T-helper 1 cell treated with Interleukin-12 subunit alpha and Interleukin-12 subunit beta and Interleukin-4 antibody, amounts not matched to agents 30 ng/mL and 1 ng/mL, for 36 hours (primary cell): ENCODE data around the gene OR1J1. TPM values are rescaled to one million over a fixed set of nuclear protein-coding genes. Genes with fewer than 3 reads are reported as not detected.

Source experiments
- intact Hi-C: fragments of 100-400 bp; cut with micrococcal nuclease; formaldehyde crosslinking; loops from one replicate; pipeline ENCODE4 v1.15.1; 2024
- total RNA-seq: library from RNA; stranded (reverse); gene quantifications from 2 replicates; pipeline ENCODE4 v1.2.3, GENCODE V29; 2022

Gene OR1J1
- total RNA-seq, 1 donor from 2014 or later: not detected

DNA sequence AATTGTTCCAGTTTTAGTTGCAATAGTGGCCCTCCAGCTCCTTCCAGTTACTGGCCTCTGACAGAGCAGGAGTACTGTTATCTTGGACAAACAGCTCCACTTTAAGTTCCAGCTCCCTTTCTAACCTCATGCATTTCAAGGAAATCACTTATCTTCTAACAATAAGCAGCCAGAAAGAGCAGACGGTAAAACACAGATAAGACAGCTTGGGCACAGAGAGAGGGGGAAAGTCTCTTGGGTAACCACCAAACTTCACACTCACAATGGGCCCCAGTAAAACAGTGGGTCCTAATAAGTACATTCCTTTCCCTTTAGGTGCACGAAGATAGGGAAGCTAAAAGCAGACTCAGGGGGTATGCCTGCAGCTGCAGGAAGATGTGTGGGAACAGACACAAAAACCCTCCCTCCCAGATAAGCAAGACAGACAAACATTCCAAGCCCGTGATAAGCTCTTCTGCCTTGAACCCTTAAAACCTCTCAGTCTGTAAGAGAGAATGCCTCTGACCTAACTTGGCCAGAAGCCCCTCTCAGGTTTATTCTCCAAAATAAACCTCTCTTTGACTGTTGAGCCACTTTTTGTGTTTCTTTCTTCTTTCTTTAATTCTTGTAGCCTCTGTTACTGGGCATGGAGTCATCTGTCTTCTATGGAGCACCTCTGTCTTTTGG, 30.8 kb downstream of the OR1J1 start:
- intact Hi-C loops: no loop called here

DNA sequence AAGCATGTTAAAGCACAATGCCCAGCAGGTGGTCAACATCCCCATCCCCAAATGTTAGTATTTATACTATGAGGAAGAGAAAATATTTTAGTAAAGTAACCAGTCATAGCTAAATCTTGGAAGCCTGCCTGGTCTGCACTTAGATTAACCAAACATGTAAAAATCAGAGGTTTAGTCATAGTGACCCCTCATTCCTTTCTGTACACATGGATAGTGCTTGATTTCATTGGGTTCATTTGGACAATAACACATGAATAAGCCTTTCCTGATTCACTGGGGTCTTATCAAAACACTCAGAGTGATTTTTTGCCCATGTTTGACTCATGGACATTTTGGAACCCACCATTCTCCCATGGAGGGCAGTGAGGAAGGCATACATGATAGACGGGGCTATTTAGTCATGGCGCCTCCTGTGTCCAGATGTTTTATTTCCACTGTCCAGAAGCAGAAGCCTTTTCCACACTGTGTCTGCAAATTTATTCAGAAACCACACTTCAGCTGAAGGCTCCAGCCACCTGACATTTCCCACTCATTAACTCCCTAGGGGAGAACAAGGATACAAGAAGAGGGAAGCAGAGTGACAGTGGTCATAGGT, 32.5 kb downstream of the OR1J1 start:
- intact Hi-C loops: no loop called here

DNA sequence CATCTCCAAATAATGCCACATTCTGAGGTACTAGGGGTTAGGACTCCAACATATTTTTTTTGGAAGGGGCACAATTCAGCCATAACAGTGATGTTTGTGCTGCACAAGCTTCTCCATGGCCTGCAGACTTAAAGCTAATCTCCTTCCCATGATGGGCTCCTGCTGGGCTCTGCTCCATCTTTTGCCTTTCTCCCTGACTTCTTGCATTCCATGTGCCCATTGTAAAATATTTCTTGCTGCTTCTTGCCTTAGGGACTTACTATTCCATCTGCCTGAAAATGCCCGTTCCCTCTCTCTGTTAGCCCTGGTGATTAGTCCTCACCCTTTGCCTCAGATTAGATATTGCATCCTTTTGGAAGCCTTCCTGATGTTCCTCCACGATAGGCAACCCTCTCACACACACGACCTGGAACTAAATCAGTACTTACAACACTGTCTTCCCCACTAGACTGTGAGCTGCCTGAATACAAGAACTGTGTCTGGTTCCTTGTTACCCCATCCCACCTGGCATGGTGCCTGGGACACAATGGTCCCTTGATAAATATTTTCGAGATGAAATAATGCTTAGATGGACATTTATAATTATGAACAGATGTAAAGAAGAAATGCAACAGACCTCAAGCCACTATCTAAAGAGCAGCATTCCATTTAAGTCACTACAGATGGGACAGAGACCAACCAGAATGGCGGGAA, 33.5 kb downstream of the OR1J1 start:
- intact Hi-C loops: no loop called here

DNA sequence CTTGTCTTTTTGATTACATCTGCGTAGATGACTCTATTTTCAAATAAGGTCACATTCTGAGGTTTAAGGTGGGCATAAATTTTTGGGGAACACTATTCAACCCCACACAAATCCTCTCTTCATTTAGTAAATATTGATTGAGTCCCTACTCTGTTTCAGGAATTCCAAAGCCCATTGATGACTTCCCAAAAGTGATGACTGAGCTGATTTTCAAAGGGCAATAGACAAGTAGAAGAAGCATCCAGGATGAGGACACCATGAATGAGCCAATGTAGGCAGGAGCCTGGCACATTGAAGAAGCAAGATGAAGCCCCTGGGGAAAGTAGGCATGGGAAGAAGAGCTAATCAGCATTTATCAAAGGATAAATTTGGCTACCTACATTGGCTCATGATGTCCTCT, 35.2 kb downstream of the OR1J1 start:
- intact Hi-C loops: no loop called here

Other genes with a start within 250 kb of the OR1J1 start
- gene LHX6, start 249.0 kb downstream of the OR1J1 start, total RNA-seq: not detected in 2 replicates
- gene RBM18, start 213.1 kb downstream of the OR1J1 start, total RNA-seq: 22.6 and 23.9 TPM in 2 replicates
- 32.7 and 32.9 TPM in 2 replicates for gene MRRF, start 213.0 kb downstream of the OR1J1 start, total RNA-seq
- 0.27 and 0.34 TPM in 2 replicates for gene PTGS1, start 106.9 kb downstream of the OR1J1 start, total RNA-seq
- gene OR1J2, start 32.9 kb upstream of the OR1J1 start, total RNA-seq: not detected in 2 replicates
- gene OR1J4, start 41.2 kb upstream of the OR1J1 start, total RNA-seq: not detected in 2 replicates
- not detected in 2 replicates for gene OR1N1, start 49.4 kb upstream of the OR1J1 start, total RNA-seq
- gene OR1N2, start 75.2 kb upstream of the OR1J1 start, total RNA-seq: not detected in 2 replicates
- gene OR1L8, start 105.5 kb upstream of the OR1J1 start, total RNA-seq: not detected in 2 replicates
- not detected in 2 replicates for gene OR1Q1, start 136.8 kb upstream of the OR1J1 start, total RNA-seq
- not detected in 2 replicates for gene OR1B1, start 179.7 kb upstream of the OR1J1 start, total RNA-seq
- not detected in 2 replicates for gene OR1L1, start 183.8 kb upstream of the OR1J1 start, total RNA-seq
- gene OR1L3, start 197.2 kb upstream of the OR1J1 start, total RNA-seq: not detected in 2 replicates
- gene OR1L4, start 246.1 kb upstream of the OR1J1 start, total RNA-seq: not detected in 2 replicates